Epidermal melanocyte (primary cell): ENCODE results near the gene IFI35.
"Not testable (repeated sequence)": the region's sequence is repeated elsewhere in the genome, so short reads cannot be mapped to it uniquely, and the experiment has no call there.

Source experiments
- DNase-seq: peaks from one replicate; pipeline ENCODE4 v3.0.0; 2011; ENCODE audit warnings: low spot score; ENCODE audit not compliant: insufficient read length

Gene IFI35

GRCh38 chr17:43006639-43007551 lies at the start of gene IFI35:
Gene IFI35 (plus strand): TSS chr17:43006784. CDS start chr17:43006948, 164 bp downstream.
- no peak for DNase-seq

GRCh38 chr17:42964161-42964932 lies 42.2 kb upstream of the IFI35 start, which contains the start of gene AARSD1:
Gene AARSD1 (minus strand): TSS chr17:42964454. CDS start chr17:42964440, 14 bp downstream.
- peak; percentile 81 for DNase-seq

- DNase-seq = no peak
Measured at GRCh38 chr17:42967925-42968324, 38.7 kb upstream of the IFI35 start.

GRCh38 chr17:42969001-42969581 lies 37.5 kb upstream of the IFI35 start:
- no peak for DNase-seq

- DNase-seq = no peak
Measured at GRCh38 chr17:42971589-42971988, 35.0 kb upstream of the IFI35 start.

- not testable (repeated sequence) for DNase-seq
Measured at GRCh38 chr17:42973323-42973722, 33.3 kb upstream of the IFI35 start.

GRCh38 chr17:42975265-42975664 lies 31.3 kb upstream of the IFI35 start:
- no peak for DNase-seq

GRCh38 chr17:42975701-42976100 lies 30.9 kb upstream of the IFI35 start:
- not testable (repeated sequence) for DNase-seq

GRCh38 chr17:42979511-42980273 lies 26.9 kb upstream of the IFI35 start, which contains the start of gene PTGES3L:
Gene PTGES3L (minus strand): TSS chr17:42980080. CDS start chr17:42980053, 27 bp downstream.
- DNase-seq = peak; percentile 41

GRCh38 chr17:42980274-42980765 lies 26.3 kb upstream of the IFI35 start, which contains the start of gene RUNDC1:
Gene RUNDC1 (plus strand): TSS chr17:42980565. CDS start chr17:42980577, 12 bp downstream.
- peak; percentile 95 for DNase-seq

- no peak for DNase-seq
Measured at GRCh38 chr17:42980766-42981397, 25.7 kb upstream of the IFI35 start.

- no peak for DNase-seq
Measured at GRCh38 chr17:42982266-42982665, 24.3 kb upstream of the IFI35 start.

- no peak for DNase-seq
Measured at GRCh38 chr17:42985225-42985624, 21.4 kb upstream of the IFI35 start.

GRCh38 chr17:42989141-42989540 lies 17.4 kb upstream of the IFI35 start:
- no peak for DNase-seq

GRCh38 chr17:42989726-42990652 lies 16.6 kb upstream of the IFI35 start:
- DNase-seq = no peak

GRCh38 chr17:42991471-42991870 lies 15.1 kb upstream of the IFI35 start:
- DNase-seq = no peak

- no peak for DNase-seq
Measured at GRCh38 chr17:42992872-42993271, 13.7 kb upstream of the IFI35 start.

GRCh38 chr17:42993913-42994312 lies 12.7 kb upstream of the IFI35 start:
- not testable (repeated sequence) for DNase-seq

- DNase-seq = no peak
Measured at GRCh38 chr17:42997390-42997983, 9.1 kb upstream of the IFI35 start.
